HG02642 (cell line): ENCODE data around the gene CD3G.
"Not testable (repeated sequence)": the region's sequence is repeated elsewhere in the genome, so short reads cannot be mapped to it uniquely, and the experiment has no call there.

ENCODE experiments used
- ATAC-seq: cut with Tn5 transposase; IDR thresholded peaks from one replicate; pipeline ENCODE4 v1.9.1; 2021; ENCODE audit warnings: mild to moderate bottlenecking; ENCODE audit not compliant: unreplicated experiment, poor library complexity

The CD3G gene

GRCh38 chr11:118373263-118373662 is 29.1 kb downstream of the CD3G start:
- ATAC-seq: no peak

- no peak for ATAC-seq
Observed at GRCh38 chr11:118373871-118374270, 29.7 kb downstream of the CD3G start.

- ATAC-seq: no peak
Observed at GRCh38 chr11:118374729-118375128, 30.6 kb downstream of the CD3G start.

- ATAC-seq: no peak
Observed at GRCh38 chr11:118375978-118376377, 31.8 kb downstream of the CD3G start.

- no peak for ATAC-seq
Observed at GRCh38 chr11:118379497-118379896, 35.4 kb downstream of the CD3G start.

- no peak for ATAC-seq
Observed at GRCh38 chr11:118380571-118380970, 36.4 kb downstream of the CD3G start.

- no peak for ATAC-seq
Observed at GRCh38 chr11:118382954-118383353, 38.8 kb downstream of the CD3G start.

GRCh38 chr11:118383657-118384056 is 39.5 kb downstream of the CD3G start:
- ATAC-seq: no peak

GRCh38 chr11:118396097-118396501 is 52.0 kb downstream of the CD3G start:
- no peak for ATAC-seq

GRCh38 chr11:118397448-118397847 is 53.3 kb downstream of the CD3G start:
- ATAC-seq: no peak

- ATAC-seq: peak; percentile 31
Observed at GRCh38 chr11:118398791-118399559, 54.8 kb downstream of the CD3G start.

- peak; percentile 68 for ATAC-seq
Observed at GRCh38 chr11:118401151-118401879, 57.2 kb downstream of the CD3G start, which contains the start of gene ATP5MG. Gene ATP5MG (plus strand): TSS chr11:118401606. CDS start chr11:118401666, 60 bp downstream.

GRCh38 chr11:118401880-118402590 is 57.9 kb downstream of the CD3G start:
- no peak for ATAC-seq

GRCh38 chr11:118402594-118402993 is 58.5 kb downstream of the CD3G start:
- ATAC-seq: not testable (repeated sequence)
